GM15510 (cell line): Measurements from ENCODE around the gene ATP2B1.

Experiments
- POLR2A ChIP-seq: IDR thresholded peaks from 3 replicates; pipeline ENCODE4 v1.6.1; 2011; ENCODE audit warnings: borderline replicate concordance; ENCODE audit not compliant: insufficient read length; ENCODE audit errors: extremely low read depth

The ATP2B1 gene

DNA sequence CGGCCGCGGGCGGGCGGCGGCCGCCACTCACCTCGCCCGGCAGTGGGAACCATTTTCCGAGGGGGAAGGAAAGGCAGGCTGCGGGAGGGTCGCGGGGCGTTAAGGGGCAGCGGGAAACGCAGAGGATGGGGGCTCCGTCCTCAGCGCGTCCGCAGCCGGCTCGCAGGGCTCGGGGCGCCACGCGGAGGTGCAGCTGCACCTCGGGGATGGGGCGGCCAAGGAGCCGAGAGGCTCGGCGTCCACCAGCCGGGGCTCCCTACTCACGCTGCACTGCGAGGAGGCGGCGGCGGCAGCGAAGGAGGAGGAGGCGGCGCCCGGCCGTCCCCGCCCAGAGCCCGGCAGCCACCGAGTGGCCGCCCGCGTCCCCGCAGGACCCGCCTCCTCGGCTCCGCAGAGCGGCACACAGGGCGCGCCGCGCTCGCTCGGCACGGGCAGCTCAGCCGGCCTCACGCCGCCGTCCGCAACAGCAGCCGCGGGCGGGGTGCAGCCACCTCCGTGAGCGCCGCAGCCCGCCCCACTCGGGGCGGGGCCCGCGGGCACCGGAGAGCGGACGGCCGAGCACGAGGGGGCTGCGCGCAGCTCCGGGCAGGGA, at the start of gene ATP2B1:
Gene ATP2B1 (minus strand): TSS at position 274 of the 592 bp plus-strand sequence. CDS start 52,952 bp downstream, outside the sequence.
- TF ChIP-seq POLR2A = peak; percentile 92

DNA sequence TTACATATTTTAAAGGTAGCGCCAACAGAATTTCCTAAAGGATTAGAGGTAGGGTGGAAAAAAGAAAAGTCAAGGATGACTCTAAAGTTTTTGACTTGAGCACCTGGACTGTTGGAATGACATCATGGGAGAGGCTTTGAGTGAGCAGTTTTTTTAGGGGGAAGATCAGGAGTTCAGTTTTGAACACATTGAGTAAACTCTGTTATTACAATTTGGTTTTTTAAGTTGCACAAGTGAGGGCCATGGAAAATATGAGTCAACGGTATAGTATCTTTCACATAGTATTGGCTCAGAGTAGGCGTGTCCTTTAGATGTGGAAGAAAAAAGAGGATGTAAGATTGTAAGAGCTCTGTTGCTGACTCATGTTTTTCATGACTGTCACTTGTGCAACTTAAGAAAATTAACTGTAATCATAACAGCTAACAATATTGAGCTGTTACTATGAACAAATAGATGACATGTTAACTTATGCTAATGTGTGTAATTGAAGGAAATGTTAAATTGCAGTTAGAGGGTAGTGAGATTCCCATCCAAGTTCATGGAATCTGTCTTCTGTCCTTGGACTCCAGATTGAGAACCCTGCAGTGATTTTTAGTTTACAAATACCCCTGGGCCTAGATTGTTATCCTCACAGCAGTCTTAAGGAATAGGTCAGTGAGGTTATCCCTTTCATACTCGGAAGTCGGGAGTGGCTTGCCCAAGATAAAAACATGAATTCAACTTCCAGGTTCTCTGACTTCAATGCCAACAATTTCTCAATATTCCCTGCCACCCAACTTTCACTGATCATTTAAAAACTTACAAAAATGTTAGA, 48.2 kb upstream of the ATP2B1 start:
- TF ChIP-seq POLR2A = no peak

DNA sequence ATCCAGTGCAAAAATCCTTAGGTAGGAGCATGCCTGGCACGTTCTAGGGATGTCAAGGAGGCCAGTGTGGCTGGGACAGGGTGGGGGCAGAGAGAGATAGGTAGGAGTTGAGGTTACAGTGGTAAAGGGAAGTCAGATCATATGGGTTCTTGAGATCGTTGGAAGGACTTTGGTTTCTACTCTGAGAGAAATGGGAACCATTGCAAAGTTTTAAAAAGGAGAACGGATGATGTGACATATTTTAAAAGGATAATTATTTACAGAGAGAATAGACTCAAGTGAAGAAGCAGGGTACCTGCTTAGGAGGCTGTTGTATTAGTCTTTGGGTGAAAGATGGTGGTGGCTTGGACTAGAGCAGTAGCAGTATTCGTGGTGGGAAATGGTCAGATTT, 47.6 kb upstream of the ATP2B1 start:
- TF ChIP-seq POLR2A = no peak

DNA sequence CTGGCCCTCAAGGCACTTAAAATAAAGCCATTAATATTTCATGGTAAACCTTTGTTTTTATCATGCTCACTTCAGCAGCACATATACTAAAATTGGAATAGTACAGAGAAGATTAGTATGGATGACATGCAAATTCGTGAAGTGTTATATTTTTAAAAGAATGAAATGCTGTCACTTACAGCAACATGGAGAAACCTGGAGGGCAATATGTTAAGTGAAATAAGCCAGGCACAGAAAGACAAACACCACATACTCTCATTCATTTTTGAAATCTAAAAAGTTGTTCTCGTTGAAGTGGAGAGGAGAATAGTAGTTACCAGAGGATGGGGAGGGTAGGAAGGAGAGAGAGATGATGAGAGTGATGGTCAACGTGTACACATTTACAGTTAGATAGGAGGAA, 45.4 kb upstream of the ATP2B1 start:
- no peak for TF ChIP-seq POLR2A

DNA sequence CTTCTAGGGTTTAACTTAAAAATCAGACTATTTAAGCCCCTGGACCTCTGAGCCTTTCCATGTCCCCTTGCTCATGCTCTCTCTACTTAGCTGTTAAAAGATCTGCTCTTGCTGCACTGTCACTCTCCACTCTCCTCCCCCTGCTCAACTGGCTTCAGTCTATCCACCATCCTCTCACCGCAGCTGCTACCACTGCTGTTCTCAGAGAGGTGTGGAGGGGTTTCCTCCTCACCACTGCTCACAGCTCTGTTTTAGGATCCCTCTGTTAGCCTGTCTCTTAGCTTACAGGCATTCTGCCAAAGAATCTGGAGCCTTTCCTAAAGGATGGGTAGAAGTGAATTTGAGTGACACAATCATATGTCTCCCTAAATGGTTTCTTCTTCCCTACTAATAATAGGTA, 43.7 kb upstream of the ATP2B1 start:
- TF ChIP-seq POLR2A = no peak

DNA sequence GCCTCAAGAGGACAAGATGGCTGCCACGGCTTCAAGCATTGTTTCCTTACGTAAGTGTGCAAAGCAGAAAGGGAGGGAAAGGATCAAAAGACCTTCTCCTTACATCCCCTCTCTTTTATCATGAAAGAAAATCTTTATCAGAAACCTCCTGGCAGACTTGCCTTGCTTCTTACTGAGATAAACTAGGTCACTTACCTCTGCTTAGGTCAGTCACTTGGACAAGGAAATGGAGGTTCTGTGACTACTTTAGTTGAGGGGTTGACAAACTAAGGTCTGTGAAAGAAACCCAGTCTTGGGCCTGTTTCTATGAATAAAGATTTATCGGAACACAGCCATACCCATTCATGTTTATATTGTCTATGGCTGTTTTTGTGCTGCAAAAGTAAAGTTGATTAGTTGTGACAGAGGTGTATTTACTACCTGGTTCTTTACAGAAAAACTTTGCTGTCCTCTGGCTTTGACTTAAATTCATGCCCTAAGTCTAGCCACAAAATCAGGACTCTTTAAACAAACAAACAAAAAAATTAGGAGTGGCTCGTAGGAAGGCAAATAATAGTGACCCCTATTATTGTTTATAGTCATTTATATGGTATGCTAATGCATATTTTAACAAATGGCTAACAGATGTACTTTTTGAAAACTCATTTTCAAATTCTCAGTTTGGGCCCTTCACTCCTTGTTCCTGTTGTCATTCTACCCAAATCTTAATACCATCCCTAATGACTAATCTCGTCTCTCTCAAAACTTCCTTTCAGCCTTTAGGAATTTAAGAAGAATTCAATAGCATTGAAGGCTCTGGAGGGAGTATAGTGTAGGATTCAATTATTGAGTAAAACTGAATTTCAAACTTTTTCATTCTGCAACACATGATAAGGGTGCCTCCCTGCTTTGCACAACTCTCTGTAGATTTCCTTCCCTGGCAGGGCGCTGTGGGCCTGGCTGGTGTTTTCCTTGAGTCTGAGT, 42.0 kb upstream of the ATP2B1 start:
- no peak for TF ChIP-seq POLR2A

DNA sequence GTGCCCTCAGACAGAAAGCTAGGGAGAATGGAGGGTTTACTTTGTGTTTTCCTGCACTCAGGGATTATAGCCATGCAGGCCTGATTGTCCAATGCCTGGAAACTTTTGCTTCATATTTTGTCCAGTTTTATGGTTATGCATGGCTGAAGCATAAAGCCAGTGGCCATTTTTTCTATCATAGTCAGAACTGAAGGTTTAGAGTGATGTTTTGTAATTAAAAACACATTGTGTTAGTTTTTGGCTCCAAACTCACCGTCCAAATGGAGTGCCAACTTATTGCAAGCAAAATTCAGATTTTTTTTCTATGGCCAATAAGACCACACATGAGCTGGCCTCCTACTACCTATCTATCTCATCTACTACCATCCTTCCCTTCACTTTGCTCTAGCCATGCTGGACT, 40.2 kb upstream of the ATP2B1 start:
- TF ChIP-seq POLR2A = no peak

DNA sequence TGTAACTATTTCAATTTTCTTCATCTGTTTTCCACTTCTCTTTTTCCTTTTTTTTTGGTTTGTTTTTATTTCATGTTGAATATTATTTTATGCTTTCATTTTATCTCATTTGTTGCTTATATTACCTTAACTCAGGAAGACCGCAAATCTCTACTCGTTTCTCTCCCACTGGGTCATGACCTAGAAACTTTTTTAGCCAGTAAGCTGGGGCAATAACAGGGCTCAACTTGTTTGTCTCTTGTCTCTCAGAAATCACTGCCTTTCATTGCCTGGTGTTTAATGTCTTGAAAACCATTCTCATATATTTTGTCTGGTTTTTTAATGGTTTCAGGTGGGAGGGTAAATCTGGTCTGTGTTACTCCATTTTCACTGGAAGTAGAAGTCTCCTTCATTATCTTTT, 36.6 kb upstream of the ATP2B1 start:
- no peak for TF ChIP-seq POLR2A

DNA sequence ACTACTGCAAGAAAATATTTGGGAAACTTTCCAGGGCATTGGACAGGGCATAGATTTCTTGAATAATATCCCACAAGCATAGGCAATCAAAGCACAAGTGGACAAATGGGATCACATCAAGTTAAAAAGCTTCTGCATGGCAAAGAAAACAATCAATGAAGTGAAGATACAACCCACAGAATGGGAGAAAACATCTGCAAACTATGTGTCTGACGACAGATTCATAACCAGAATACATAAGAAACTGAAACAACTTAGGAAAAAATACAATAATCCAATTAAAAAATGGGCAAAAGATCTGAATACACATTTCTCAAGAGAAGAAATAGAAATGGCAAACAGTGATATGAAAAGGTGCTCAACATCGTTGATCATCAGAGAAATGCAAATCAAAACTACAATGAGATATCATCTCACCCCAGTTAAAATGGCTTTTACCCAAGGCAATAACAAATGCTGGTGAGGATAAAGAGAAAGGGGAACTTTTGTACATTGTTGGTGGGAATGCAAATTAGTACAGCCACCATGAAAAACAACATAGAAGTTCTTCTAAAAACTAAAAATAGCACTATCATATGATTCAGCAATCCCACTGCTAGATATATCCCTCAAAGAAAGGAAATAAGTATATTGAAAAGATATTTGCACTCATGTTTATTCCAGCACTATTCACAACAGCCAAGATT, 33.8 kb upstream of the ATP2B1 start:
- TF ChIP-seq POLR2A = no peak

DNA sequence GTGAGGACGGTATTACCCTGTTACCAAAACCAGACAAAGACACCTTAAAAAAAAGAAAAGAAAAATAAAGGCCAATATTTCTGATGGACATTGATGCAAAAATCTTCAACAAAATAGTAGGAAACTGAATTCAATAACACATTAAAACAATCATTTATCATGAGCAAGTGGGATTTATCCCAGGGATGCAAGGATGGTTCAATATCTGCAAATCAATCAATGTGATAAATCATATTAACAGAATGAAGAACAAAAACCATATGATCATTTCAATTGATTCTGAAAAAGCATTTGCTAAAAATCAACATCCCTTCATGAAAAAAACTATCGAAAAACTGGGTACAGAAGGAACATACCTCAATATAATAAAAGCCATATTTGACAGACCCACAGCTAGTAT, 32.3 kb upstream of the ATP2B1 start:
- TF ChIP-seq POLR2A = no peak

DNA sequence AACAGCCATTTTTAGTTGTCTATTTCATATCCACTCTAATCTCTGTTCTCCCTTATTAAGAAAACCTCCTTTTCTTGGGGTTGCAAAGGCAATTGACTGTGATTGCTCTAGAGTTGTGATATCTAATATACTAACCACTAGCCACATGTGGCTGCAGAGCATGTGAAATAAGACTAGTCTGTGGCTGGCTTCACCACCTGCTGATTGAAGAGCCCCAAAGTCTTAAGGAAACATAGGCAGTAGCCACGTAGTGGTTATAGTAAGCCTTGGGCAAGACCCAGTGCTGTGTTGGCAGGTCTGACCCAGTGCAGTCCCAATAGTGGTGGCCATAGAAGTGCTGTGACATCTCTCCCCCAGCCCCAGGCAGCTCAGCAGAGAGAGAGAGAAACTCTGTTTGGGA, 28.4 kb upstream of the ATP2B1 start:
- TF ChIP-seq POLR2A = no peak

DNA sequence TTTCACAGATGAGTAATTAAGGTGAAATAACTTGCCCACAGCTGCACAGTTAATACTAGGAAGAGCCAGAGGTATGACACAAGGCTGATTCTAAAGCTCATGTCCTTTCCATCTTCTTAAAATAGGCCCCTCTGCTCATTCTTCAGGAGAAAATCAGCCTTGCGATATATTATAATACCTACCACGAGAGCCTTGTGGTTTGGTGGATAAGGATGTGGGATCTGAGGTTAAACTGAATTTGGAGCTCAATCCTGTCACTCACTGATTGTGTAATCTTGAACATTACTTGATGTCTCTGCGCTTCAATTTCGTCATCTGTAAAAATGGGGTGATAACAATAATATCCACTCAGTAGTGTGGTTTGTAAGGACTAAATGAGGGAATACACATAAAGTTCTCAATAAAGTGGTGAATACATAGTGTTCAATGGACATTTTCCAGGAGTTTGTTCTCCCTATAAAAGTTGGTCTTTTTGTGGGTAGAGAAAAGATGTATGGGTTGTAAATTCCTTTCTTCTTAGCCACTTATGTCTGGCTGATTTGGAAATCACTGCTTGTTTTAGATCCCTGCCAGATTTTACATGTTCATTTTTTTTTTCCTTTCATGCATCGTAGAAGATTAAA, 25.1 kb upstream of the ATP2B1 start:
- no peak for TF ChIP-seq POLR2A

DNA sequence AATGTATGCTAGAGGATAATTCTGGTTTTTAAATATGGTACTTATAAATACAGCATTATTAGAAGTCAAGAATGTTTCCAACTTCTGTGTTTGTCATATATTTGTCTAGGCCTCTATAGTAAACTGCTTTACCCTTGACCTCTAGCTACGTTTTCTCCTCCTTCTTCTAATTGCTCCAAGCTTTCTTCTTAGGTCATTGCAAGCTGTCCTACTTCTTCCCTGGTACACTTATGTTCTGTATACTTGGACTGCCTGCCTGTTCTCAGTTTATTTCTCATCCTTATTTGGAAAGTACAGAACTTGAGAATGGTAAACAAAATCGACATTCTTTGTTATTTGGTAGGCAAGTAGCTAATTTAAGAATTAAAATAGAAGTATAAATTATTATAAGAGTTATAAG, 23.9 kb upstream of the ATP2B1 start:
- TF ChIP-seq POLR2A = no peak

DNA sequence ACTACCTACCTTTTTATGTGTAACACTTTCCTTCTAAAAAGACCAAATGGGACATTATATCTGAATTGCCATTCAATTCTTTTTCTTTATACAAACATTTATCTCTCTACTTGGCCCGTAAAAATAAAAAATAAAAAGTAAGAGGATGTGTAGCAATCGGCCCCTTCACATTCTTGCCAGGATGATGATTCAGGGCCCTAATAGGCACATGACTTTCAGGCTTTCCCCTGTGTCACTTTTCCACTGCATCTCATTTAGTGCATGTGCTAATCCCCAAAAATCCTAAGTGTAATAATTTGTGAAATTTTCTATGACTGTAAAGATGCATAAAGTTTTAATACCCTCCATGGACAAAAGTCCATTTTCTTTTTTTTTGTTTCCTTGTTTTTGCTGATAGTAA, 23.0 kb upstream of the ATP2B1 start:
- no peak for TF ChIP-seq POLR2A
